ENCODE measurements around the gene USP2.

- TF ChIP-seq CTCF (IDR thresholded peaks at IDR 0.05) (no peak; the same call in 1 of the 2 replicates), POLR2AphosphoS5 (IDR thresholded peaks at IDR 0.05; ENCODE audit: low read depth, low read length) (no peak)
Observed at GRCh38 chr11:119307219-119307618, 74.3 kb downstream of the USP2 start.

All from Panc1 (cell line).